ENCODE results near the gene NEK1.

The NEK1 gene

GRCh38 chr4:169417629-169418282 lies 194.6 kb downstream of the NEK1 start:
- DNase-seq: no peak

DNA sequence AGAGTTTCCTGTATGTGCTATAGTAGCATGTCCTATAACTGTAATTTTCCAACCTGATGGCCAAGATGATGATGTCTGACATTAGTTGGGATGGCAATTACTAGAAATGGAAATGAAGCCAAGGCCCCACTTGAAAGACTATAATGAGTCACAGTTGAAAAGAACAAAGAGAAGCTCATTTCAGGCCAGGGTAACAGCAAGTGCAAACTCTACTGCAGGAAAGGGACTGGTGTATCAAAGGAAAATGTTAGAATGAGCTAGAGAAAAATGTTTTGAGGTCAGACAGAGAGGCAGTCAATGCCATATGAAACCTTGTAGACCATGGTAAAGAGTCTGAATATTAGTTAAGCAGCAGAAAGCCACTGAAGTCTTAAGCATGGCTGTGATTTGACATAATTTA lies 195.4 kb downstream of the NEK1 start:
- no peak for DNase-seq

DNA sequence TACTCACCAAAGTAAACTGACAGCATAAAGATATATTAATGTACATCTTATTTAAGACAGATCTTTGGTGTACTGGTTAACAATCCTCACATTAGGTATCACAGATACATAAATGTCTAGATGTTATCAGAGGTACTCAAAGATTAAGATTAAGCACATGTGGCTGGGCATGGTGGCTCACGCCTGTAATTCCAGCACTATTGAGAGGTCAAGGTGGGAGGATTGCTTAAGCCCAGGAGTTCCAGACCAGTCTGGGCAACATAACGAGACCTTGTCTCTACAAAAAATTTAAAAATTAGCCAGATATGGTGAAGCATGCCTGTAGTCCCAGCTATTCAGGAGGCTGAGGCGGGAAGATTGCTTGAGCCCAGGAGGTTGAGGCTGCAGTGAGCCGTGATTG lies 195.9 kb downstream of the NEK1 start:
- DNase-seq: no peak

DNA sequence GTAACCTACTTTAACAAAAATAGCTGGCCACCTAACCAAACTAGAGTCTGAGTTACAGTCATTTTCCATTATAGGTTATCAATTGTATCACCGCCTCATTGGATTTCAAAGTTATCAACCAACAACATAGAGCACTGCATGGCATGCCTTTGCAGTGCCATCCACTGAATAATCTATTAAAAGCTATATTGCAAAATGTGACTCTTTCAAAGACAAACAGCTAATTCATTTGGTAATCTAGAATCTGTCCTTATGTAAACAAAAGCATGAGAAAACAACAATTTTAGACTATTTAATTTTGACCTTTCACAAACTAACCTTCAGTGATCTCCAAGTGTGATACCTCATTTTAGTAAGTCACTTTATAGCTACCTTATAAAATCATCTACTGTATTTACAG lies 197.5 kb downstream of the NEK1 start:
- DNase-seq: no peak

DNA sequence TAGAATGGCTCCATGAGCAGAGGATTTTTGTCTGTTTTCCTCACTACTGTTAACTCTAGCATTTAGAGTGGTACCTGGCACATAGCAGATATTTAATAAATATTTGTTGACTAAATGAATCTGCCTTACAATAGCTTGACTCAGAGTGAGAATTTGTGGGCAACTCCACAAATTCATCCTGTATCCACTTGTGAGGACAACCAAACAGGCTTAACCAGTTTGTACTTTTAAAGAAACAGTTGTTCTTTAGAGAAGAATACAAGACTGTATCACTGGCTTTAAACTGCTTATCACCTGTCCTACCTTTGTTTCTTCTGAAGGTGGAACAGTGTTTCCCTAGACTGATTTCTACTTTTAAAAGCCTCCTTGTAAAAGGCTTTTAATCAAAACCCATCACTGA lies 200.3 kb downstream of the NEK1 start:
- DNase-seq: no peak

DNA sequence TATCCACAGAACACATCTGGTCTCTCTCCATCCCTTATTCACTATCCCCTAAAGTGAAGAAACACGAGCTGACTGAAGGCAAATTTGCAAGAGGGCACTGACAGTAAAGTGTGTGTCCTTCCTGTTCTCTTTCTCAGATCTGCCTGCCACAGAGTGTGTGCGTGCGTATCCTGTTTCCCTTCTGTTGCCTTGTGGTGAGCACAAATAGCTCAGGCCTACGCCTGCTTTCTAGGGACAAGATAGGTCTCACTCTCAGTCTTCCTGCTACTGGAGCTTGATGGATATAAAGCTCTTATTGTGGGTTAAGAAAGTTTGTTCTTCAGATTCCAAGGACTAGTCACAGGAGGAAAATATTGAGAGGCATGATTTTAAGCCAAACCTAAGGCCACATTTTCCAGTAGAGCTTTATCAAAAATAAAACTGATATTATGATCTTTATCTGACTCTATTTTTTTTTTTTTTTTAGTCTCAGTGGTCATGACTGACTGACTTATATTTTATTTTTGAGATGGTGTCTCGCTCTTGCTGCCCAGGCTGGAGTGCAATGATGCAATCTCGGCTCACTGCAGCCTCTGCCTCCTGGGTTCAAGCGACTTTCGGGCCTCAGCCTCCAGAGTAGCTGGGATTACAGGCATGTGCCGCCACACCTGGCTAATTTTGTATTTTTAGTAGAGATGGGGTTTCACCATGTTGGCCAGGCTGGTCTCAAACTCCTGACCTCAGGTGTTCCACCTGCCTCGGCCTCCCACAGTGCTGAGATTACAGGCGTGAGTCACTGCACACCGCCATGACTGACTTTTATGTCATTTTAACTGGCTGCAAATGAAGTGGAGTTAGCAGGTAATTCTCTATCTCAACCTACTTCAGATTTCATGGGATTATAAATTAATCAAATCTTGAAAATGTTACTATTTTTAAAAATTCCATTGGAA lies 201.3 kb downstream of the NEK1 start:
- DNase-seq: peak; percentile 92

GRCh38 chr4:169407217-169407845 lies 205.1 kb downstream of the NEK1 start:
- no peak for DNase-seq

DNA sequence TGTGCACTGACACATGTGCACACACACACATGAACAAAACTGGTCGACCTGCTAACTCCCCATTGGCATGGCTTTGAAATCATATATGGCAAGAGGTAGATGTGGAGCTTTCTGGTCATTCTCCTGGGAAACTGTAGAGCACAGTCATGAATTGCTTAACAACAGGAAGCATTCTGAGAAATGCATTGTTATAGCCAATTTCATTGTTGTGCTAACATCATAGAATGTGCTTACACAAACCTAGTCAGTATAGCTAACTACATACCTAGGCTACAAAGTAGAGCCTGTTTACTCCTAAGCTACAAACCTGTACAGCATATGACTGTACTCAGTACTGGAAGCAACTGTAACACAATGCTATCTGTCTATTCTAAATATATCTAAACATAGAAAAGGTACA lies 207.4 kb downstream of the NEK1 start:
- no peak for DNase-seq

DNA sequence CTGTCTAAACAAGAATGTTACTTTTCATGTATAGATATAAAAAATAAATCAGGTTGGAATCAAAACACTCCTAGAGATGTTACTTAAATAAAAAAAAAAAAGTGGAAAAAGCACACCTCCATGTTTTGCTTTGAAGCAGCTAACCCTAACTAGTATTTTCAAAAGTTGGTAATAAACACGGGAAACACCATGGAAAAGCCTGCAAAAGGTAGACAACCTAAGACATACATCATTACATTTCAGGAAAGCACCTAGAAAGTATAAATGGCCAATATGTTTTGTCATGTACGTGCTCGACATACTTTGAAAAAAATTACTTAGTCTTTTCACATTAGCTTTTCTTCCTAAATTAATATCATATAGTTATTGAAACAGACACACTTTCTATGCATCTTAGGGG lies 211.6 kb downstream of the NEK1 start:
- no peak for DNase-seq

GRCh38 chr4:169399976-169400767 lies 212.2 kb downstream of the NEK1 start:
- no peak for DNase-seq

GRCh38 chr4:169398316-169398715 lies 214.1 kb downstream of the NEK1 start:
- peak; percentile 18 for DNase-seq

GRCh38 chr4:169397762-169398161 lies 214.6 kb downstream of the NEK1 start:
- DNase-seq: no peak

DNA sequence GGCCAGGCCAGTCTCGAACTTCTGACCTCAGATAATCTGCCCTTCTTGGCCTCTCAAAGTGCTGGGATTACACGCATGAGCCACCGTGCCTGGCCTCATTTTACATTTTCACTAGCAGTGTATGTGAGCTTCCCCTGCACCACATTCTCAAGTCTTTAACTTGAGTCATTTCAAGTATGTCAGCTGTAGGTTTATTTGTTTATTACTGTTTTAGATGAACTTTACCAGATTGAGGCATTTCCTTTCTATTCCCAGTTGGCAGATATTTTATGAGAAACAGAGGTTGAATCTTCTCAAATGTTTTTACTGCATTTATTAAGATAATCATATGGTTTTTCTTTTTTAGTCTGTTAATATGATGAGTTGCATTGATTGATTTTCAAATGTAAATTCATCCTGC lies 227.0 kb downstream of the NEK1 start:
- DNase-seq: no peak

DNA sequence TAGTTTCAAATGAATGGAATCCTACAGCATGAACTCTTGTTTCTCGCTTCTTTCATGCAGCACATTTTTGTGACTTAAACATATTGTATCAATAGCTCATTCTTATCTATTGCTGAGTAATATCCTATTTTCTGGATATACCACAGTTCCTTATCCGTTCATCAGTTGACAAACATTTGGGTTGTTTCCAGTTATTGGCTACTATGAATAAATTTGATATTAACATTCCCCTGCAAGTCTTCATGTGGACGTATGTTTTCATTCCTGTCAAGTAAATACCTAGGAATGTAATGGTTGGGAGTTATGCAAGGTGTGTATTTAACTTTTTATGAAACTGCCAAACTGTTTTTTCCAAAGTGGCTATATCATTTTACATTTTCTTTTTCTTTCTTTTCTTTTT lies 227.6 kb downstream of the NEK1 start:
- no peak for DNase-seq

DNA sequence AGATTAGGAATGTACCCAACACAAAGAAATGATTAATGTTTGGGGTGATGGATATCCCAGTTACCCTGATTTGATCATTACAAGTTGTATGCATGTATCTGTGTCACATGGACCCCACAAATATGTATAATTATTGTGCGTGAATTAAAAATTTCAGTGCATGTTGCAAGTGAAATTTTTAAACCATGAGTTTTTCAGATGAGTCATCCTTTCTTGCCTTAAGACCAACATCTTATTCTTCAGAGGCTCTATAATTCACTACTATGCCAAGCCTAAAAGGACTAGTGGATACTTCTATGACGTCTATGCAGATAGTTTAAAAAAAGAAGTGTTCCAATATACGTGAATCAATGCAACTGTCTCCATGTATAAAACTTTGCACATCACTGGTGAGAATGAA lies 228.7 kb downstream of the NEK1 start:
- DNase-seq: no peak

- no peak for DNase-seq
Measured at GRCh38 chr4:169379688-169380087, 232.7 kb downstream of the NEK1 start.

DNA sequence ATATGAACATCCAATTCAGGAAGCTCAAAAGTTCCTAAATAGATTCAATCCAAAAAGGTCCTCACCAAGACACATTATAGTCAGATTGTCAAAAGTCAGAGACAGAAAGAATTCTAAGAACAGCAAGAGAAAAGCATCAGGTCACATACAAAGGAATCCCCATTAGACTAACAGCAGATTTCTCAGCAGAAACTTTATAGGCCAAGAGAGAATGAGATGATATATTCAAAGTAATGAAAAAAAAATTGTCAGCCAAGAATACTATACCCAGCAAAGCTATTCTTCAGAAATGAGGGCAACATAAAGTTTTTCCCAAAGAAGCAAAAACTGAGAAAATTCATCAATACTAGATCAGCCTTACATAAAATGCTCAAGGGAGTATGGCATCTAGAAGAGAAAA lies 235.0 kb downstream of the NEK1 start:
- DNase-seq: no peak

GRCh38 chr4:169376421-169376820 lies 236.0 kb downstream of the NEK1 start:
- DNase-seq: no peak

DNA sequence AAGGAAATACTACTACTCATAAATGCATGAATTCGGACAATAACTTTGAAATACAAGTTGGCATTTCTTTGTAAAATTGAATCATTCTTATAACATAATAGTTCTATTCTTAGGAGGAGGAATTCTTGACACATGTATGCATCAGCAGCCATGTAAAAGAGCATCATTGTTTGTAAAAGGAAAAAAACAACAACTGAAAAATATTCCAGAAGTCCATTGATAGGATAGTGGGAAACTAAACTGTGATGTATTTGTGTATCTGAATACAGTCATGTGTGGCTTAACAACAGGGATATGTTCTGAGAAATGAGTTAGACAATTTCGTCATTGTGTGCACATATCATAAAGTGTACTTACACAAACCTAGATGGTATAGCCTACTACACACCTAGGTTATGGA lies 239.6 kb downstream of the NEK1 start:
- no peak for DNase-seq

DNA sequence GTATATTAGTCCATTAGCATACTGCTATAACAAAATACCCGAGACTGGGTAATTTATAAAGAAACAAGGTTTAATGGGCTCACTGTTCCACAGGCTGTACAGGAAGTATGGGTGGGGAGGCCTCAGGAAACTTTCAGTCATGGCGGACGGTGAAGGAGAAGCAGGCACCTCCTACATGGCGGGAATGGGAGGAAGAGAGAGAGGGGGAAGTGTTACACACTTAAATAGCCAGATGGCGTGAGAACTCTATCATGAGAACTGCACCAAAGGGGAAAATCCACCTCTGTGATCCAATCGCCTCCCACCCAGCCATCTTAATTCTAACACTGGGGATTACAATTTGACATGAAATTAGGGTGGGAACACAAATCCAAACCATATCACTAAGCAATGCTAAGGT lies 242.7 kb downstream of the NEK1 start:
- DNase-seq: no peak

DNA sequence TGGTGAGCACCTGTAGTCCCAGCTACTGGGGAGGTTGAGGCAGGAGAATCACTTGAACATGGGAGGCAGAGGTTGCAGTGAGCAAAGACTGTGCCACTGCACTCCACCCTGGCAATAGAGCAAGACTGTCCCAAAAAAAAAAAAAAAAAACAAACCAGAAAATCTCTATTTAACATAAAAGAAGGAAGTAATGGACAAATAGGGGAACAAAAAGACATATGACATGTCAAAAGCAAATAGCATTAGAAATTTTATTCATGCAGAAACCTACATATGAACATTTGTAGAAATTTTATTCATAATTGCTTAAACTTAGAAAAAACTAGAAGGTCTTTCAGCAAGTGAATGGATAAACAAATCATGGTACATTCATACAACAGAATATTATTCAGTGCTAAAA lies 244.6 kb downstream of the NEK1 start:
- DNase-seq: no peak

DNA sequence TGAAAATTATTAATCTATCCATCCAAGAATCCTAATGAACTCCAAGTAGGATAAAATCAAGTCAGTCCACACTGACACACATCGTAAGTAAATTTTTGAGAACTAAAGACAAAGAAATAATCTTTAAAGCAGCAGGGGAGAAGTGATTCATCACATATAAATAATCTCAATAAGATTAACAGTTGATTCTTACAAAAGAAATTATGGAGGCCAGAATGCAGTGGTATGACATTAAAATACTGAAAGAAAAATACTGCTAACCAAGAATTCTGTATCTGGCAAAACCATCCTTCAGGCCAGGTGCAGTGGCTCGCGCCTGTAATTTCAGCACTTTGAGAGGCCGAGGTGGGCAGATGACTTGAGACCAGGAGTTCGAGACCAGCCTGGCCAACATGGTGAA lies 245.6 kb downstream of the NEK1 start:
- peak; percentile 19 for DNase-seq

DNA sequence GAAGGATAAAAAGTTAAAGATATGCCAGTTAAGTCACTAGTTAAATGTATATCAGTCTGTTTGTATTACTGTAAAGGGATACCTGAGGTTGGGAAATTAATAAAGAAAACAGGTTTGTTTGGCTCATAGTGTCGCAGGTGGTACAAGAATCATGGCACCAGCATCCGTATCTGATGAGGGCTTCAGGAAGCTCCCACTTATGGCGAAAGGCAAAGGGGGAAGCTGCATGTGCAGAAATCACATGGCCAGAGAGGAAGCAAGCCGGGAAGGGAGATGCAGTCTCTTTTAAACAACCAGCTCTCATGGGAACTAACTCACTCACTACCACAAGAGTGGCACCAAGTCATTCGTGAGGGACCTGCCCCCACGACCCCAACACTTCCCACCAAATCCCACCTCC lies 249.8 kb downstream of the NEK1 start:
- DNase-seq: no peak

Measured in OCI-M1 (cell line).